NB4 (cell line): Measurements from ENCODE around the gene NALCN.
"Not testable (repeated sequence)": the region's sequence is repeated elsewhere in the genome, so short reads cannot be mapped to it uniquely, and the experiment has no call there.

Experiments used
- DNase-seq: peaks from one replicate; pipeline ENCODE4 v3.0.0; 2010; ENCODE audit warnings: low read depth
- H3K4me3 ChIP-seq: one replicate; pipeline ENCODE4 v1.5.1; 2011; ENCODE audit warnings: mild to moderate bottlenecking, low read depth, low read length, moderate library complexity
- CTCF ChIP-seq: IDR thresholded peaks from one replicate; pipeline ENCODE4 v1.5.1; 2012; ENCODE audit warnings: low read depth, low read length
- MAX ChIP-seq: IDR thresholded peaks from 2 replicates; pipeline ENCODE4 v1.6.1; 2011; ENCODE audit warnings: low read depth, low read length
- MYC ChIP-seq: IDR thresholded peaks from 2 replicates; pipeline ENCODE4 v1.6.1; 2011; ENCODE audit warnings: low read depth, low read length
- POLR2A ChIP-seq: IDR thresholded peaks from 2 replicates; pipeline ENCODE4 v1.6.1; 2011; ENCODE audit warnings: mild to moderate bottlenecking; ENCODE audit not compliant: insufficient read length; ENCODE audit errors: extremely low read depth

The NALCN gene

GRCh38 chr13:101325423-101325822 is 90.9 kb downstream of the NALCN start:
- DNase-seq: no peak
- no peak overlapping the region for H3K4me3 ChIP-seq
- TF ChIP-seq MYC (no peak), POLR2A (no peak), MAX (no peak), CTCF (no peak)

GRCh38 chr13:101323601-101324000 is 92.7 kb downstream of the NALCN start:
- no peak overlapping the region for H3K4me3 ChIP-seq
- no peak for DNase-seq
- no peak for TF ChIP-seq CTCF
- no peak for TF ChIP-seq MYC
- no peak for TF ChIP-seq MAX
- TF ChIP-seq POLR2A: no peak

GRCh38 chr13:101317986-101318523 is 98.3 kb downstream of the NALCN start:
- H3K4me3 ChIP-seq: no peak overlapping the region
- TF ChIP-seq MAX: no peak
- DNase-seq: no peak

- not testable (repeated sequence) for DNase-seq, H3K4me3 ChIP-seq
Measured at GRCh38 chr13:101313479-101313878, 102.8 kb downstream of the NALCN start.

- no peak overlapping the region for H3K4me3 ChIP-seq
- DNase-seq: no peak
Measured at GRCh38 chr13:101309014-101309619, 107.2 kb downstream of the NALCN start.

GRCh38 chr13:101308247-101309013 is 107.9 kb downstream of the NALCN start:
- no peak overlapping the region for H3K4me3 ChIP-seq
- TF ChIP-seq CTCF (no peak), POLR2A (no peak), MAX (no peak), MYC (no peak)
- no peak for DNase-seq

More at GRCh38 chr13:101309014-101309619, 107.2 kb downstream of the NALCN start:
- no peak for TF ChIP-seq MAX
- no peak for TF ChIP-seq MYC
- TF ChIP-seq POLR2A: no peak
- TF ChIP-seq CTCF: no peak
